K562 treated with DMSO at 1 percent for 48 hours (cell line): Measurements from ENCODE around the gene OR7G2. TPM values are rescaled to one million over a fixed set of nuclear protein-coding genes. Genes with fewer than 3 reads are reported as not detected.

Experiments
- total RNA-seq: library from RNA; unstranded; fragments of 300-600 nt; gene quantifications from 2 replicates; pipeline ENCODE4 v1.2.3, GENCODE V29; 2022; ENCODE audit warnings: low replicate concordance; ENCODE audit errors: extremely low read depth

Gene OR7G2
- total RNA-seq, result not detected in 2 replicates

DNA sequence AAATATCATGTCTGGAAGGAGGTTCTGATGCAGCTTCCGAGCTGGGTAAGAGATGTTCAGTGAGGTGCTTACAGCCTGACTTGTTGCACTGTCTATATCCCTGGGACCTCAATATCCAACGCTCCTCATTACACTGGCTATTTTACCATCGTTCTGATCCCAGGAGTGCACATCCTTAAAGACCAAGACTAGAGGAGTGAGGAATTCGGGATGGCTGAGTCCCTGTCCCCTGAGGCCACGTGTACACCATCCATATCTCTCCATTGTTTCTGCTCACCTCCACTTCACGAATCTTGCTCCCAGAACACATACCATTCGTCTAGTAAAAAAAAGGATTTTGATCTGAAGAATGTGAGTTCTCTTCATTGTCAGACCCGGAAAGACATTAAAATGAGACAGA, at the start of gene OR7G2:
Gene OR7G2 (minus strand): TSS at position 101 of the 400 bp plus-strand sequence. CDS start 4,232 bp downstream, outside the sequence.

DNA sequence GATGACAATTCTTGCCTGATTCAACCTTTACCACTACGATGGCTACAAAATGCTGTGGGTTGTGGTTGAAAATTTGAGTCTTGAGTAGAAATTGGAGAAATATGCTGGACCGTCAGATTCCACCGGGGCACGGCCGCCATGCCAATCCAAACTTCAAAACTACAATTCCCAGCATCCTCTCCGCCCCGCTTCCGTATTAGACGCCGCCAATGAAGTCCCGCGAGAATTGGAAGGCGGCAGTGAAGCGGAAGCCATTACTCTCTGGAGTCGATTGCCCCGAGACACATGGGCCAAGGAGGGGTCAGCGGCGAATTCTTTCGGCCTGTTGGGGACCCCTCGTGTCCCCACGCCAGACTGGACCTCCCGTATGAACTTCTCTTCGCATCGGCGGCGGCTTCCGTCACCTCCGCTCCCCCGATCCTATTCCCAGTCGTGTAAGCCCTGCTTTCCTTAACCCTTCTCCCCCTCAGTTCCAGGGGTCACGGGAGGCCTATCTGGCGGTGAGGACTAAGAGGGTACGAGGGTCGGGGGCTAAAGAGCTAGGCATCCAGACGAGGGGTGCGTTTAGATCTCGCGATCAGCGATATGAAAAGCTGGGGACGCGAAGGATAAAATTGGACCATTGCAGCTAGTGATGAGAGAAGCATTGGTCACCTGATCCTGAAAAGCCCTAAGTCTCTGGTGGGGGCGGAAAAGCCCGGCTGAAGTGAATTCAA, 33.0 kb upstream of the OR7G2 start, which contains the start of gene ZNF317:
Gene ZNF317 (plus strand): TSS at position 239 of the 716 bp plus-strand sequence. CDS start 15,620 bp downstream, outside the sequence.

DNA sequence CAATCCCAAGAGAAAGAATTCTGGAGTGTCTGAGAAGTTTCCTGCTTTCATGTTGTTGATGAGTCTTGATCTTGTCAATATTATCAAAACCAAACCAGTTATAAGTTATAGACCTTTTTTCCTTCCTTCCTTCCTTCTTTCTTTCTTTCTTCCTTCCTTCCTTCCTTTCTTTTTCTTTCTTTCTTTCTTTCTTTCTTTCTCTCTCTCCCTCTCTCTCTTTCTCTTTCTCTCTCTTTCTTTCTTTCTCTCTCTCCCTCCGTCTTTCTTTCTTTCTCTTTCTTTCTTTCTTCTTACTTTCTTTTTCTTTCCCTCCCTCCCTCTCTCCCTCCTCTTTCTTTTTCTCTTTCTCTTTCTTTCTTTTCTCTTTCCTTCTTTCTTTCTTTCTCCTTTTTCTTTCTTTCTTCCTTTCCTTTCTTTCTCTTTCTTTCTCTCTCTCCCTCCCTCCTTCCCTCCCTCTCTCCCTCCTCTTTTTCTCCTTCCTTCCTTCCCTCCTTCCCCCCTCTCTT, 19.7 kb upstream of the OR7G2 start, which contains the start of gene OR7G3:
Gene OR7G3 (minus strand): TSS at position 51 of the 506 bp plus-strand sequence. CDS start 0 bp downstream, at position 51.

DNA sequence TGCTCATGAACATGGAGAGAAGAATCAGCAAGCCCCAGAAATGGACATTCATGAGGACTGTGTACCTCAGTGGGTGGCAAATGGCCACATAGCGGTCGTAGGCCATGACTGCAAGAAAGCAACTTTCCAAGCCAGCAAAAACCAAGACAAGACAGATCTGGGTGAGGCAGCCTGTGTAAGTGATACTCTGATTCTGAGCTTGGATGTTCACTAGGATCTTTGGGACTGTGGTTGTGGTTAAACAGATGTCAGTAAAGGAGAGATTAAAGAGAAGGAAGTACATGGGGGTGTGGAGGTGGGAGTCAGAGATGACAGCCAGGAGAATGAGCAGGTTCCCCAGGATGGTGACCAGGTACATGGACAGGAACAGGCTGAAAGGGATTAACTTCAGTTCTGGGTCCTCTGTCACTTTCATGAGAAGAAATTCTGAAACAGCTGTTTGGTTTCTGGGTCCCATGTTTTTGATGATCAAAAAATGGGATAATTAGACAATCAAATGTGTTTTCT, 8.1 kb upstream of the OR7G2 start, which contains the start of gene OR7G1:
Gene OR7G1 (minus strand): TSS at position 457 of the 507 bp plus-strand sequence. CDS start 0 bp downstream, at position 457.

DNA sequence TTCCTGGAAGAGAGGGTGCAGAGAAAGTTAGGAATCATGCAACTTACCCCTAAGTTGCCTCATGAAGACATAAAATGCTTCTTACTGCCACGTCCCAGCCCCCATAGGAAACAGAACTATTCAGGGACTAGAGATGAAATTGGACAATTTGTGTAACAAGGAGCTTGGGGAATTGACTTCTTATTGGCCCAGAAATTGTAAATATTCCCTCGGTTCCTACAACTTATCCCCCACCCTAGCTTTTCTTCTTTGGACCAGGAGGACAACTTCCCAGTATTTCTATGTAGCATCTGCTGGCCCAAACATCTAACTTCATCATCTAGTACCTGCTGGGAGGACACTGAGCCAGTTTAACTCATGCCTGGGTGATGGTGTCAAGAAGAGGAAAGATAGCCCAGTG, 20.5 kb downstream of the OR7G2 start, which contains the start of gene OR1M1:
Gene OR1M1 (plus strand): TSS at position 301 of the 400 bp plus-strand sequence. CDS start 6,184 bp downstream, outside the sequence.

Other genes with a start within 250 kb of the OR7G2 start
- not detected in 2 replicates for gene MUC16, start 97.1 kb downstream of the OR7G2 start, total RNA-seq
- not detected in 2 replicates for gene OR1M1, start 20.4 kb downstream of the OR7G2 start, total RNA-seq
- not detected in 2 replicates for gene OR7G1, start 8.3 kb upstream of the OR7G2 start, total RNA-seq
- gene OR7G3, start 19.5 kb upstream of the OR7G2 start, total RNA-seq, result not detected in 2 replicates
- gene ZNF317, start 32.9 kb upstream of the OR7G2 start, total RNA-seq, result not detected in 2 replicates
- not detected in 2 replicates for gene OR7D2, start 71.5 kb upstream of the OR7G2 start, total RNA-seq
- not detected in 2 replicates for gene OR7D4, start 112.1 kb upstream of the OR7G2 start, total RNA-seq
- not detected in 2 replicates for gene OR7E24, start 143.5 kb upstream of the OR7G2 start, total RNA-seq
- not detected in 2 replicates for gene ZNF699, start 202.4 kb upstream of the OR7G2 start, total RNA-seq
- gene ZNF559, start 216.7 kb upstream of the OR7G2 start, total RNA-seq, result not detected in 2 replicates